ENCODE measurements around the gene HDGFL2. TPM values are rescaled to one million over a fixed set of nuclear protein-coding genes. Genes with fewer than 3 reads are reported as not detected.

HDGFL2 gene
- total and polyA plus RNA-seq, 8 donors, result 12.8 to 32.9 (median 18.3) TPM

DNA sequence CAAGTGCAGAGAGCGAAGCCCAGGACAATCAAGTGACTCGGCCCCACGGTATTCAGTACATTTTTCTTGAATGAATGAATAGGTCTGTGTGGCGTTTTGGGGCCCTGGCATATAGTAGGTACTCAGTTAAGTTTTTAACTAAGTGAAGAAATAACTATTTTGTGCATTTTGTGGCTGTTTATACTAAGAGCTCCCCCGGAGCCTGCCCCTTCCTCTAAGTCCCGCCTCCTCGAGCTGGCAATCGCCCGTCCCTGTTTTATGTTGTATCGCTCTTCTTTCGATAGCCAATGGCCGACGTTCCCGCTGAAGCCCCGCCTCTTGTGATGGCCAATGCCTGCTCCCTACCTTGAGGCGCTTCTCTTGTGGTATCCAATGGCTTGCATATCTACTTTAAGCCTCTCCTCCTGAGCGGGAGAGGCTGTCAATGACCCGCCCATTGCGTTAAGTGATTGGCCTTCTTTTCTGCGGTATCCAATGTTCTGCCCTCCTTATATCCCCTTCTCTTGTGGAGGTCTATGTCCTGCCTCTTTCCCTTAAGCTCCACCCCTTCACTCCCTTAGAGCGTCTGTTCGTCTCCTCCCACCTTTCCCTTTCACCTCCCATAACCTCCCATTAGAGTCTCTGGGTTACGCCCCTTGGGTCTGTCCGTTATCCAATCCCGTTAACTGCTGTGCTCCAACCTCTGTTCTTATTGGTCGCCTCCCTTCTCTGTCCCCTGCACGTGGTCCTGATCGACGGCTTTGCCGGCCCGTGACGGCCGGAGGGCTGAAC, 509 bp upstream of the HDGFL2 start:
- FAIRE-seq (peak; percentile 99), ATAC-seq (peak; percentile 91 to 96 (median 92)), DNase-seq (peak; percentile 89 to 99 (median 98))
- 1% methylated on average over 33 of the region's 33 CpGs for WGBS, 2 donors
- H3K27me3 ChIP-seq, result no peaks in the 10 kb centered on the region
- H3K4me1 ChIP-seq, result peaks cover 0 to 3% (median 0%) of the 10 kb centered on the region in 3 donors
- intact Hi-C loops (cut with DNase I), result no loop called here
- H3K27ac ChIP-seq, result peak overlapping the region; percentile 55 to 91 (median 80)
- TF ChIP-seq, protein P1, sequence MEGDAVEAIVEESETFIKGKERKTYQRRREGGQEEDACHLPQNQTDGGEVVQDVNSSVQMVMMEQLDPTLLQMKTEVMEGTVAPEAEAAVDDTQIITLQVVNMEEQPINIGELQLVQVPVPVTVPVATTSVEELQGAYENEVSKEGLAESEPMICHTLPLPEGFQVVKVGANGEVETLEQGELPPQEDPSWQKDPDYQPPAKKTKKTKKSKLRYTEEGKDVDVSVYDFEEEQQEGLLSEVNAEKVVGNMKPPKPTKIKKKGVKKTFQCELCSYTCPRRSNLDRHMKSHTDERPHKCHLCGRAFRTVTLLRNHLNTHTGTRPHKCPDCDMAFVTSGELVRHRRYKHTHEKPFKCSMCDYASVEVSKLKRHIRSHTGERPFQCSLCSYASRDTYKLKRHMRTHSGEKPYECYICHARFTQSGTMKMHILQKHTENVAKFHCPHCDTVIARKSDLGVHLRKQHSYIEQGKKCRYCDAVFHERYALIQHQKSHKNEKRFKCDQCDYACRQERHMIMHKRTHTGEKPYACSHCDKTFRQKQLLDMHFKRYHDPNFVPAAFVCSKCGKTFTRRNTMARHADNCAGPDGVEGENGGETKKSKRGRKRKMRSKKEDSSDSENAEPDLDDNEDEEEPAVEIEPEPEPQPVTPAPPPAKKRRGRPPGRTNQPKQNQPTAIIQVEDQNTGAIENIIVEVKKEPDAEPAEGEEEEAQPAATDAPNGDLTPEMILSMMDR (IDR thresholded peaks at IDR 0.05), result no peak
- peaks cover 0 to 6% (median 0%) of the 10 kb centered on the region in 3 donors for H3K36me3 ChIP-seq
- no peaks in the 10 kb centered on the region for H3K9me3 ChIP-seq
- H3K4me3 ChIP-seq, result peak overlapping the region; percentile 90 to 98 (median 92)

- H3K27me3 ChIP-seq, result no peaks in the 10 kb centered on the region
- H3K36me3 ChIP-seq, result peaks cover 0 to 6% (median 0%) of the 10 kb centered on the region in 3 donors
- FAIRE-seq, result no peak
- peak overlapping the region; percentile 90 to 98 (median 92) for H3K4me3 ChIP-seq
- intact Hi-C loops (cut with DNase I), result no loop called here
- no peak overlapping the region for H3K27ac ChIP-seq
- peaks cover 0 to 3% (median 0%) of the 10 kb centered on the region in 3 donors for H3K4me1 ChIP-seq
- 20 to 21% methylated on average over 25 of the region's 25 CpGs for WGBS, 2 donors
- DNase-seq, result peak in 2 of 6 donors; percentile 22 to 76
- no peak for ATAC-seq
- TF ChIP-seq, protein P1 (IDR thresholded peaks at IDR 0.05), result no peak
- no peaks in the 10 kb centered on the region for H3K9me3 ChIP-seq
Observed at GRCh38 chr19:4473011-4473762, 1.1 kb downstream of the HDGFL2 start.

DNA sequence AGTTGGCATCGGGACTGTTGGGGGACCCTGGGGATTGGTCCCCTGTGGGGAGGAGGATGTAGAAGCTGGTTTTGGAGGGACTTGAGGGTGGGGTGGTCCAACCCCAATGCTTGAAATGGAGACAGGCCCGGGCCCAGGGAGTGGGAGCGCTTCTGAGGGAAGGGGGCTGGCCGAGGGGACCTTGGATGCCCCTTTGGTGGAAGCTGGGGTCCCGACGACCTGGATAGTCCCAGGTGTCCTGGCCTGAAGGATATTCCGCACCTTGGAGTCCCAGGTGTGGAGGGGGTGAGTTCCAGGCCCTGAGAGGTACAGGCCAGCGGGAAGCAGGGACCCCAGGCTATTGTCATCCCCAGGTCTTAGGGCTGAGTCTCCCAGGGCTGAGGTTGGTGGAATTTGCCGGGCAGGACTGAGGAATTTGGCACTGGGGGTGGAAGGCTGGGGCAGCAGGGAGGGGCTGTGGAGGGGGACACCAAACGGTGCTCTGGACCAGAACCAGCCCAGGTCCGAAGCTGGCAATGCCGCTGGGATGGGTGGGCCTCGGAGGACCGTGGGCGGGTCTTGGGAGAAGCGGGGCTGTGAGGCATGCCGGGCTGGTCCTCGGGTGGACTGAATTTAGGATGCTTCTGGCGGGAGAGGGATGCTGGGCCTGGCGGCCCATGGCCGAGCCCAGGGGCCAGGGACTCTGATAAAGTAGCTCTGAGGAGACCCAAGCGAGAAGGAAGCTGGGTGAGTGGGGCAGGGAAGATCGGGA, 1.8 kb downstream of the HDGFL2 start:
- WGBS, 2 donors, result 48 to 52% methylated on average over 23 of the region's 23 CpGs
- H3K27ac ChIP-seq, result no peak overlapping the region
- intact Hi-C loops (cut with DNase I), result no loop called here
- no peak for ATAC-seq
- H3K4me1 ChIP-seq, result peaks cover 0 to 3% (median 0%) of the 10 kb centered on the region in 3 donors
- H3K27me3 ChIP-seq, result no peaks in the 10 kb centered on the region
- H3K9me3 ChIP-seq, result no peaks in the 10 kb centered on the region
- TF ChIP-seq, protein P1 (IDR thresholded peaks at IDR 0.05), result no peak
- DNase-seq, result peak in 2 of 6 donors; percentile 40 to 82
- peaks cover 0 to 6% (median 0%) of the 10 kb centered on the region in 3 donors for H3K36me3 ChIP-seq
- FAIRE-seq, result no peak
- no peak overlapping the region for H3K4me3 ChIP-seq

GRCh38 chr19:4474514-4475022, 2.5 kb downstream of the HDGFL2 start:
- H3K4me3 ChIP-seq, result no peak overlapping the region
- H3K36me3 ChIP-seq, result peaks cover 0 to 6% (median 0%) of the 10 kb centered on the region in 3 donors
- H3K27me3 ChIP-seq, result no peaks in the 10 kb centered on the region
- intact Hi-C loops (cut with DNase I), result no loop called here
- H3K9me3 ChIP-seq, result no peaks in the 10 kb centered on the region
- no peak overlapping the region for H3K27ac ChIP-seq
- TF ChIP-seq, protein P1 (IDR thresholded peaks at IDR 0.05), result no peak
- ATAC-seq, result no peak
- H3K4me1 ChIP-seq, result peaks cover 0 to 3% (median 0%) of the 10 kb centered on the region in 3 donors
- WGBS, 2 donors, result 53 to 62% methylated on average over 13 of the region's 13 CpGs
- DNase-seq, result peak in 2 of 6 donors; percentile 41 to 54
- FAIRE-seq, result no peak

All from pancreas (tissue), 10 donors.